Activated B cell treated with CpG ODN at 0.5 μM for 24 hours (primary cell): ENCODE data around the gene ANKRD1. TPM values are rescaled to one million over a fixed set of nuclear protein-coding genes. Genes with fewer than 3 reads are reported as not detected.

Experiments
- ATAC-seq: fragments of 200-7000 bp; cut with Tn5 transposase; one replicate; pipeline ENCODE4 v1.10.0; 2021; ENCODE audit warnings: low read depth, mild to moderate bottlenecking, moderate library complexity
- CTCF ChIA-PET: fragments of 350-600 bp; sonication (Branson Sonifier 250); formaldehyde crosslinking; loops from one replicate; lab custom pipeline; 2021; ENCODE audit warnings: antibody characterized with exemption; lab: Charles Lee
- POLR2A ChIA-PET: fragments of 350-600 bp; sonication (Branson Sonifier 250); formaldehyde crosslinking; loops from one replicate; lab custom pipeline; 2021; ENCODE audit warnings: antibody characterized with exemption; lab: Charles Lee
- DNase-seq: peaks from one replicate; pipeline ENCODE4 v3.0.0; 2022
- H3K27ac Mint-ChIP-seq: one replicate; pipeline ENCODE4 v1.8.0; 2020; ENCODE audit warnings: mixed read lengths
- H3K27me3 Mint-ChIP-seq: one replicate; pipeline ENCODE4 v1.8.0; 2021; ENCODE audit warnings: mixed read lengths
- H3K36me3 Mint-ChIP-seq: one replicate; pipeline ENCODE4 v1.8.0; 2021; ENCODE audit warnings: low read depth, mixed read lengths
- H3K4me1 Mint-ChIP-seq: one replicate; pipeline ENCODE4 v1.8.0; 2021; ENCODE audit warnings: mixed read lengths
- H3K4me3 Mint-ChIP-seq: one replicate; pipeline ENCODE4 v1.8.0; 2020; ENCODE audit warnings: mild to moderate bottlenecking, mixed read lengths
- H3K9me3 Mint-ChIP-seq: one replicate; pipeline ENCODE4 v1.8.0; 2020; ENCODE audit warnings: mixed read lengths
- intact Hi-C: fragments of 100-400 bp; cut with micrococcal nuclease; formaldehyde crosslinking; loops from one replicate; pipeline ENCODE4 v1.15.1; 2024
- total RNA-seq: library from RNA; stranded (reverse); gene quantifications from 2 replicates; pipeline ENCODE4 v1.2.3, GENCODE V29; 2022
- TF ChIP-seq, protein P1 (sequence below): fragments of 200-600 bp; IDR thresholded peaks from one replicate; pipeline ENCODE4 v1.8.0; 2022; ENCODE audit warnings: antibody characterized with exemption, mild to moderate bottlenecking

The ANKRD1 gene
- total RNA-seq, 1 donor from 2014 or later: not detected

DNA sequence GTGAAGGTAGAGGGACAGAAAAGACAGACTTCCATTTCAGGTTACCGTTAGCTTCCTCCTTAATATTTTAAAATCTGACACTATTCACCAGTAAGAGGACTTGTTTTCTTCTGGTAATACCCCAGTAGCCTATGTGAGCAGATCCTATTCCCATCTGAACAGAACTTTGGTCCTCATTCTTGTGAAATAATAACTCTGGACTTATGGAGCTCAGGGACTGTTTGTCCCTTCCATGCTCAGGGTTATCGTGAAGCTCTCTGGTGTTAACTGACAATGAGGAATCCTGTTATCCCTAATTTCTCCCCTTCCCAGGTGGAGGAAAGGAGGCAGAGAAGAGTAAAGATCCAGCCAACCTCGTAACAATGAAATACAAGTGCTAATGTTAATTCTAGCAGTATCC lies 47.0 kb upstream of the ANKRD1 start:
- ChIA-PET CTCF (interaction anchor here (1.6 kb wide), 1 partner anchor 38 kb away, joined by 3 read pairs; no protein-coding TSS in a partner anchor), POLR2A (interaction anchor here (1.0 kb wide), 1 partner anchor 38 kb away, joined by 3 read pairs; no protein-coding TSS in a partner anchor)
- no peaks in the 10 kb centered on the region for H3K9me3 Mint-ChIP-seq
- no peak overlapping the region for H3K4me3 Mint-ChIP-seq
- H3K36me3 Mint-ChIP-seq: no peaks in the 10 kb centered on the region
- TF ChIP-seq, protein P1, sequence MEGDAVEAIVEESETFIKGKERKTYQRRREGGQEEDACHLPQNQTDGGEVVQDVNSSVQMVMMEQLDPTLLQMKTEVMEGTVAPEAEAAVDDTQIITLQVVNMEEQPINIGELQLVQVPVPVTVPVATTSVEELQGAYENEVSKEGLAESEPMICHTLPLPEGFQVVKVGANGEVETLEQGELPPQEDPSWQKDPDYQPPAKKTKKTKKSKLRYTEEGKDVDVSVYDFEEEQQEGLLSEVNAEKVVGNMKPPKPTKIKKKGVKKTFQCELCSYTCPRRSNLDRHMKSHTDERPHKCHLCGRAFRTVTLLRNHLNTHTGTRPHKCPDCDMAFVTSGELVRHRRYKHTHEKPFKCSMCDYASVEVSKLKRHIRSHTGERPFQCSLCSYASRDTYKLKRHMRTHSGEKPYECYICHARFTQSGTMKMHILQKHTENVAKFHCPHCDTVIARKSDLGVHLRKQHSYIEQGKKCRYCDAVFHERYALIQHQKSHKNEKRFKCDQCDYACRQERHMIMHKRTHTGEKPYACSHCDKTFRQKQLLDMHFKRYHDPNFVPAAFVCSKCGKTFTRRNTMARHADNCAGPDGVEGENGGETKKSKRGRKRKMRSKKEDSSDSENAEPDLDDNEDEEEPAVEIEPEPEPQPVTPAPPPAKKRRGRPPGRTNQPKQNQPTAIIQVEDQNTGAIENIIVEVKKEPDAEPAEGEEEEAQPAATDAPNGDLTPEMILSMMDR: no peak
- H3K27me3 Mint-ChIP-seq: no peaks in the 10 kb centered on the region
- intact Hi-C loops: no loop called here
- H3K4me1 Mint-ChIP-seq: no peaks in the 10 kb centered on the region
- DNase-seq (no peak), ATAC-seq (no peak)
- H3K27ac Mint-ChIP-seq: no peak overlapping the region

DNA sequence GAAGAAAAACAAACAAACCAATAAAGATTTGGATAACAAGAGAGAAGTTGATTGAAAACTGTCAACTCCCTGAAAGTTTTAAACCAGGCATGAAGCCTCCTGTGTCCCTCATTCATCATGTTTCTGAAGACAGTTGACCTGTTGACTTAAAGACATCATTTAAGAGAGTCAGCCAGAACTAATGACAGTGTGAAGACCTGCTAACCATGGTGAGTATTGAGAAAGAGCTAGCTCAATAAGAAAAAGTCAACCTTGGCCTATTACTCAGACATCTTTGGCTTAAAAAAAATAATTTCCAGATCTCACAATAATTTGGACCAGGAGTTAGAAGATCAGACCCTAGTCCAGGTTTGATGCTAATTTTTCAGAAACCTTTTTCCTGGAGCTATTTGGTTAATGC lies 45.3 kb upstream of the ANKRD1 start:
- Mint-ChIP-seq H3K27ac (no peak overlapping the region), H3K9me3 (no peaks in the 10 kb centered on the region), H3K36me3 (no peaks in the 10 kb centered on the region), H3K4me3 (no peak overlapping the region), H3K27me3 (no peaks in the 10 kb centered on the region), H3K4me1 (no peaks in the 10 kb centered on the region)
- no peak for DNase-seq
- ATAC-seq: no peak
- ChIA-PET CTCF (interaction anchor here (1.1 kb wide), 1 partner anchor 40 kb away, joined by 3 read pairs; no protein-coding TSS in a partner anchor), POLR2A (interaction anchor here (1.1 kb wide), 1 partner anchor 9 kb away, joined by 3 read pairs; no protein-coding TSS in a partner anchor)
- intact Hi-C loops: no loop called here
- TF ChIP-seq, protein P1: no peak

DNA sequence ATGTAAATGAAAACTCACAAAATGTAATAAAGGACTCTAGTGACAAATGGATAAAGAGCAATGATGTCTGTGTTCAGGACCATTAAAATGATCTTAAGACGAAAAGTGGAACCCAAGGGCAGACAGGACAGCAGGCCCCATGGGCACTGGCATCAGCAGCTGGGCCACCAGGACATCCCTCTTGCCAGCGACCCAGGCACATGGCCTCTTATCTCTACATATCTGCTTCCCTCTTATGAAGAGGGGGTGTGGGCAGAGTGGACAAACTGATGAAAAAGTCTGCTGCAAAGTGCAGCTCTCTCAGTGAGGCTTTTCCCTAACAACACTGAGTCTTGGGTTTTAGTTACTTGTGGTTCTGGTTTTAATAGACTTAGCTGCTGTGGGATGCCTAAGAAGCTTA lies 44.8 kb upstream of the ANKRD1 start:
- H3K4me1 Mint-ChIP-seq: peaks cover under 1% of the 10 kb centered on the region
- POLR2A ChIA-PET: interaction anchor here (1.1 kb wide), 1 partner anchor 9 kb away, joined by 3 read pairs; no protein-coding TSS in a partner anchor
- intact Hi-C loops: no loop called here
- no peak for ATAC-seq
- H3K36me3 Mint-ChIP-seq: no peaks in the 10 kb centered on the region
- DNase-seq: no peak
- CTCF ChIA-PET: interaction anchor here (1.1 kb wide), 1 partner anchor 40 kb away, joined by 3 read pairs; no protein-coding TSS in a partner anchor
- no peaks in the 10 kb centered on the region for H3K9me3 Mint-ChIP-seq
- no peak overlapping the region for H3K4me3 Mint-ChIP-seq
- TF ChIP-seq, protein P1: no peak
- no peak overlapping the region for H3K27ac Mint-ChIP-seq
- H3K27me3 Mint-ChIP-seq: no peaks in the 10 kb centered on the region

DNA sequence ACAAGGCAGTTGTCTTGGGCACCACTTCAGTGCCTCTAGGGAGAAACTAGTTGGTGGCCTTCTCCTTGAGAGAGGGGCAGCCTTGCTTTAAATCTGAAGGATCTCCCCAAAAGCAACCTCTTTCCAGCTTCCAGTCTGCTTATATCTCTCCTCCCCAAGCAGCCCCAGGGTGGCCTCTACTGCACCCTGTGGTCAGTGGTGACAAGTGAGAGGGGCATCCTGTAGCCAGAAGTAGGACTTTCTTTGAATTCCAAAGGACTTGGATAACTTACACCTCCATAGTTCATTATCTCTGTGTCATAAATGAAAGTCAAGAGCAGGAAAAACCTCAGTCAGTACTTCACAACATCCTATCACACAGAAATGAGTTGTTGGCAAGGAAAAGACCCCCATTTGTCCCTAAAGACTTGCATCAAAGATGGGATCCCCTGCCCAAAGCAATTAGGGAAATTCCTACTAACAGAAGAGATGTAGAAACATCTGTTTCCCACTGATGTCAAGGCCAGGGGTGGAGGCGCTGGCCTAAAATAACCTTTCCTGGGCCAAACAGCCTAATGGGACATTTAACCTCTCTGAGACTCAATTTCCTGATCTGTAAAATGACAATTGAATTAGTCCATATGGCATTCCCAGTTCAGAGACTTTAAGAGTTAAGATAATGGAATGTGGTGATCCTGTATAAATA lies 44.0 kb upstream of the ANKRD1 start:
- Mint-ChIP-seq H3K36me3 (no peaks in the 10 kb centered on the region), H3K9me3 (no peaks in the 10 kb centered on the region), H3K27ac (no peak overlapping the region), H3K27me3 (no peaks in the 10 kb centered on the region), H3K4me1 (peaks cover 6% of the 10 kb centered on the region), H3K4me3 (no peak overlapping the region)
- TF ChIP-seq, protein P1: no peak
- no peak for DNase-seq
- no peak for ATAC-seq
- CTCF ChIA-PET: no interaction called here
- intact Hi-C loops: no loop called here
- POLR2A ChIA-PET: interaction anchor here (1.3 kb wide), 1 partner anchor 12 kb away, joined by 3 read pairs; no protein-coding TSS in a partner anchor

DNA sequence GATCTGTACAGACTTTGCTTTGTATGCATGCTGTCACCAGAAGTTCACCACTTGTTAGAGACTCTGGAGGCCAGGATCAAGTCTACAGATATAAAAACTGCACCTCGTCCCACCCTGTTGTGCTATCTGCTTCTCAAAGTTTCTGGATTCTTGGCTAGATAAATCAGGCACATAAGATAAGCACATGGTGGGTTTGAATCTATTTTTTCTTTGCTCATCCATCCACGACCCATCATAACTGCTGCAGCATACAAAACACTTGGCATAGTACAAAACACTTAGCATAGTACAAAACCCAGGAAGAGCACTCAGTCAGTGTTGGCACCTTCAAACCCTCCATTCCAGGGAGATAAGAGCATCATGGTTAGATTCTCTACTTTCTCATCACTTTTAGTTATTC lies 42.4 kb upstream of the ANKRD1 start:
- ATAC-seq (no peak), DNase-seq (no peak)
- ChIA-PET CTCF (no interaction called here), POLR2A (no interaction called here)
- TF ChIP-seq, protein P1: no peak
- Mint-ChIP-seq H3K4me1 (peaks cover 6% of the 10 kb centered on the region), H3K36me3 (no peaks in the 10 kb centered on the region), H3K9me3 (no peaks in the 10 kb centered on the region), H3K27ac (no peak overlapping the region), H3K4me3 (no peak overlapping the region), H3K27me3 (no peaks in the 10 kb centered on the region)
- intact Hi-C loops: no loop called here
